H1 (cell line): Measurements from ENCODE around the gene NRROS.

Source experiments
- HDAC2 ChIP-seq, 2 experiments: fragments of 300-600 bp in 1 of 2; sonication (generic) in 1 of 2; IDR thresholded peaks; 2 replicates each; pipeline ENCODE4 v1.6.1; 2011 to 2012; ENCODE audit warnings: low read depth in 2 of 2, low read length in 2 of 2, mild to moderate bottlenecking in 2 of 2, moderate library complexity in 2 of 2, borderline replicate concordance in 1 of 2, inconsistent platforms in 1 of 2
- JUND ChIP-seq: IDR thresholded peaks from 2 replicates; pipeline ENCODE4 v1.6.1; 2011; ENCODE audit warnings: mild to moderate bottlenecking, improper control_type of control experiment, low read length
- POLR2A ChIP-seq, 2 experiments: IDR thresholded peaks; 1 replicate in 1 of 2; 2 replicates in 1 of 2; pipeline ENCODE4 v1.6.1; 2011; ENCODE audit warnings: low read depth in 2 of 2, low read length in 2 of 2, mild to moderate bottlenecking in 2 of 2; ENCODE audit errors: control extremely low read depth in 1 of 2
- POLR2AphosphoS5 ChIP-seq: IDR thresholded peaks from 2 replicates; pipeline ENCODE4 v1.6.1; 2011; ENCODE audit warnings: low read depth, low read length
- SUZ12 ChIP-seq: fragments of 200-600 bp; sonication (generic); IDR thresholded peaks from 2 replicates; pipeline ENCODE4 v1.6.1; 2012; ENCODE audit warnings: mild to moderate bottlenecking, inconsistent platforms, low read length, moderate library complexity, mixed read lengths
- TBP ChIP-seq: IDR thresholded peaks from 2 replicates; pipeline ENCODE4 v1.6.1; 2011; ENCODE audit warnings: low read depth, low read length, improper control_type of control experiment
- YY1 ChIP-seq: IDR thresholded peaks from 2 replicates; pipeline ENCODE4 v1.6.1; 2011; ENCODE audit warnings: low read depth, mild to moderate bottlenecking, low read length
- TF ChIP-seq, protein P1 (sequence below), 3 experiments: IDR thresholded peaks; 1 replicate in 2 of 3; 2 replicates in 1 of 3; pipeline versions ENCODE4 v1.5.1 to v1.6.1; 2011; ENCODE audit warnings: low read length in 3 of 3, mild to moderate bottlenecking in 3 of 3, inconsistent platforms in 2 of 3, low read depth in 1 of 3, moderate library complexity in 1 of 3; ENCODE audit not compliant: insufficient read depth in 1 of 3; ENCODE audit errors: control extremely low read depth in 1 of 3
- TF ChIP-seq, protein P2 (sequence below): IDR thresholded peaks from 2 replicates; pipeline ENCODE4 v1.6.1; 2012; ENCODE audit warnings: low read length, inconsistent platforms

DNA sequence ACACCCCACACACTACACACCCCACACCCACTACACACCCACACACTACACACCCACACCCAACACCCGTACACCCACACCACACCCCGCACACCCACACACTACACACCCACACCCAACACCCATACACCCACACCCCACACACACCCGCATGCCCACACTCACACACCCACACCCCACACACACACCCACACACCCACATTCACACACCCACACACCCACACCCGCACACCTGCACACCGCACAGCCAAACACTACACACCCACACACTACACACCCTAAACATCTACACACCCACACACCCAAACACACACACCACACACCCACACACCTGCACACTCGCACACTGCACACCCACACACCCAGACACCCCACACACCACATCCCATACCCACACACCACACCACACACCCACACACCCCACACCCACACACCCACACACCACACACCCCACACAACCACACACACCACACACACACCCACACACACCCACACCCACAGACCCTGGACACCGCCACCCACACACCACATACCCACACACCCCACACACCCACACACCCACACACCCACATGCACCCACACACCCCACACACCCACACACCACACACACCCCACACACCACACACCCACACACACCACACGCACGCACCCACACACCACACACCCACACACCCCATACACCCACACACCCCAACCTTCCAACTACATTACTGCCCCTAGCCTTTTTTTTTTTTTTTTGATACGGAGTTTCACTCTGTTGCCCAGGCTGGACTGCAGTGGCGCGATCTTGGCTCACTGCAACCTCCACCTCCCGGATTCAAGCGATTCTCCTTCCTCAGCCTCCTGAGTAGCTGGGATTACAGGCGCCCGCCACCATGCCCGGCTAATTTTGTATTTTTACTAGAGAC, 55.7 kb downstream of the NRROS start:
- TF ChIP-seq, protein P1, sequence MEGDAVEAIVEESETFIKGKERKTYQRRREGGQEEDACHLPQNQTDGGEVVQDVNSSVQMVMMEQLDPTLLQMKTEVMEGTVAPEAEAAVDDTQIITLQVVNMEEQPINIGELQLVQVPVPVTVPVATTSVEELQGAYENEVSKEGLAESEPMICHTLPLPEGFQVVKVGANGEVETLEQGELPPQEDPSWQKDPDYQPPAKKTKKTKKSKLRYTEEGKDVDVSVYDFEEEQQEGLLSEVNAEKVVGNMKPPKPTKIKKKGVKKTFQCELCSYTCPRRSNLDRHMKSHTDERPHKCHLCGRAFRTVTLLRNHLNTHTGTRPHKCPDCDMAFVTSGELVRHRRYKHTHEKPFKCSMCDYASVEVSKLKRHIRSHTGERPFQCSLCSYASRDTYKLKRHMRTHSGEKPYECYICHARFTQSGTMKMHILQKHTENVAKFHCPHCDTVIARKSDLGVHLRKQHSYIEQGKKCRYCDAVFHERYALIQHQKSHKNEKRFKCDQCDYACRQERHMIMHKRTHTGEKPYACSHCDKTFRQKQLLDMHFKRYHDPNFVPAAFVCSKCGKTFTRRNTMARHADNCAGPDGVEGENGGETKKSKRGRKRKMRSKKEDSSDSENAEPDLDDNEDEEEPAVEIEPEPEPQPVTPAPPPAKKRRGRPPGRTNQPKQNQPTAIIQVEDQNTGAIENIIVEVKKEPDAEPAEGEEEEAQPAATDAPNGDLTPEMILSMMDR (IDR thresholded peaks at IDR 0.05; ENCODE audit: control extremely low read depth in 1 of 3, insufficient read depth in 1 of 3, low read depth in 1 of 3, low read length in 3 of 3) = no peak
- TF ChIP-seq JUND (no peak), HDAC2 (IDR thresholded peaks at IDR 0.05; ENCODE audit: borderline replicate concordance in 1 of 2, low read depth in 2 of 2, low read length in 2 of 2) (no peak), POLR2AphosphoS5 (no peak), TBP (no peak), POLR2A (IDR thresholded peaks at IDR 0.05; ENCODE audit: control extremely low read depth in 1 of 2, low read depth in 2 of 2, low read length in 2 of 2) (no peak), YY1 (no peak), SUZ12 (no peak)
- TF ChIP-seq, protein P2, sequence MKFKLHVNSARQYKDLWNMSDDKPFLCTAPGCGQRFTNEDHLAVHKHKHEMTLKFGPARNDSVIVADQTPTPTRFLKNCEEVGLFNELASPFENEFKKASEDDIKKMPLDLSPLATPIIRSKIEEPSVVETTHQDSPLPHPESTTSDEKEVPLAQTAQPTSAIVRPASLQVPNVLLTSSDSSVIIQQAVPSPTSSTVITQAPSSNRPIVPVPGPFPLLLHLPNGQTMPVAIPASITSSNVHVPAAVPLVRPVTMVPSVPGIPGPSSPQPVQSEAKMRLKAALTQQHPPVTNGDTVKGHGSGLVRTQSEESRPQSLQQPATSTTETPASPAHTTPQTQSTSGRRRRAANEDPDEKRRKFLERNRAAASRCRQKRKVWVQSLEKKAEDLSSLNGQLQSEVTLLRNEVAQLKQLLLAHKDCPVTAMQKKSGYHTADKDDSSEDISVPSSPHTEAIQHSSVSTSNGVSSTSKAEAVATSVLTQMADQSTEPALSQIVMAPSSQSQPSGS = no peak
